Pancreas (tissue), 10 donors: ENCODE results near the gene CDYL2. TPM values are rescaled to one million over a fixed set of nuclear protein-coding genes. Genes with fewer than 3 reads are reported as not detected.

Source experiments
- ATAC-seq, 4 donors: fragments of 200-7000 bp; cut with Tn5 transposase; one replicate each; pipeline versions ENCODE4 v1.8.0 to v1.9.1; 2020; ENCODE audit warnings: mild to moderate bottlenecking in 4 of 4, moderate library complexity in 4 of 4
- DNase-seq, 6 donors: peaks; one replicate each; pipeline ENCODE4 v3.0.0-alpha.2; 2020
- FAIRE-seq: peaks from 2 replicates; lab custom pipeline; 2012; peaks lifted over from hg19 to GRCh38; lab: Jason Lieb, UNC
- H3K27ac ChIP-seq, 4 donors: fragments of 200-600 bp; sonication (generic); 1 replicate in 3 of 4; 2 replicates in 1 of 4; pipeline versions ENCODE4 v1.5.0 to v1.8.0; 2020
- H3K27me3 ChIP-seq, 4 donors: fragments of 200-600 bp; one replicate each; pipeline ENCODE4 v1.8.0; 2021
- H3K36me3 ChIP-seq, 3 donors: fragments of 200-600 bp; sonication (generic) in 1 of 3; one replicate each; pipeline versions ENCODE4 v1.5.0 to v1.8.0; 2020 to 2021
- H3K4me1 ChIP-seq, 3 donors: fragments of 200-600 bp; one replicate each; pipeline ENCODE4 v1.8.0; 2021
- H3K4me3 ChIP-seq, 4 donors: fragments of 200-600 bp; sonication (generic) in 2 of 4; one replicate each; pipeline versions ENCODE4 v1.5.0 to v1.8.0; 2020 to 2021
- H3K9me3 ChIP-seq, 4 donors: fragments of 200-600 bp; one replicate each; pipeline ENCODE4 v1.8.0; 2021
- CTCF ChIP-seq, 4 donors: fragments of 200-600 bp; sonication (generic) in 3 of 4; IDR thresholded peaks; one replicate each; pipeline versions ENCODE4 v1.5.0 to v1.8.0; 2021; ENCODE audit warnings: antibody characterized with exemption in 4 of 4
- WGBS, 2 donors: extraction: QIAGEN DNeasy Blood & Tissue Kit; methylation state at CpG; one replicate each; pipeline ENCODE4 v1.1.7; 2013; 5-methylcytosine and 5-hydroxymethylcytosine counted together
- intact Hi-C, 3 donors: fragments of 100-400 bp; cut with DNase I; formaldehyde crosslinking; loops; one replicate each; pipeline versions ENCODE4 v1.11.1 to v1.14.2; 2022
- polyA plus RNA-seq, 2 donors: library from polyadenylated mRNA; stranded (reverse); fragments of 200-250 nt; gene quantifications; one replicate each; pipeline ENCODE4 v1.2.3, GENCODE V29; 2013
- total RNA-seq, 6 donors: library from RNA; stranded (reverse); fragmentation: NEBNext Ultra II Directional in 4 of 6; extraction: Animal tissue kit (Norgen Biotek cat#: 25700) in 4 of 6; gene quantifications; one replicate each; pipeline versions ENCODE4 v1.2.1 to v1.2.4, GENCODE V29; 2021 to 2023
- donor health status: healthy with polysubstance abuse.
- donor health status: DM: no; HTN: no; CAD: no; lungs with moderate emphysema.
- donor health status: DM: no; HTN: no; CAD: no.
- donor health status: control.
- donor health status: control.
- donor health status: Bipolar disorder and iron deficiency.
- donor health status: DM: yes; HTN: yes; CAD: no.
- donor health status: DM: no; HTN: no; CAD: no.
- donor health status: DM: no; HTN: no; CAD: no.
- donor health status: DM: yes; HTN: yes; CAD: no.

Gene CDYL2
- total and polyA plus RNA-seq, 8 donors = 0.61 to 7.1 (median 3.1) TPM

DNA sequence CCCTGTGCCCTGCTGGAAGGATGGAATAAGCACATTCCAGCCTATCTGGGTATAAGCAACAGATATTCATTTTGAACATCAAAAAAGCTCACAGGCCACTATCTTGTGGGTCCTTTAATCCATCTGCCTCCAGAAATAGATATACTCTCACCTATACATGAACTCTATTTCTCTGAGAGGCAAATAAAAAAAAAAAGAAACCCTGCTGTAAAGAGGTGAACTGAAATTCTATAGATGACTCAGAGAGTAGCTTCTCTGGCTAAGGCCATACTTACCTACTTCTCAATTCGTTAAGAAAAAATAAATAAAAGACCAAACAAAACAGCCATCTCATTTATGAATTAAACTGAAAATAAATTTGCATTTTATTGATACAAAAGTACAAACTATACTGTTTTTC lies 177.3 kb downstream of the CDYL2 start:
- Histone ChIP-seq H3K9me3 (no peaks in the 10 kb centered on the region), H3K4me1 (no peaks in the 10 kb centered on the region), H3K36me3 (no peaks in the 10 kb centered on the region), H3K4me3 (no peak overlapping the region), H3K27me3 (no peaks in the 10 kb centered on the region), H3K27ac (no peak overlapping the region)
- 45 to 66% methylated on average over 1 of the region's 1 CpG for WGBS, 2 donors
- intact Hi-C loops = no loop called here
- DNase-seq = no peak
- no peak for FAIRE-seq
- ATAC-seq = no peak
- TF ChIP-seq CTCF (IDR thresholded peaks at IDR 0.05) = no peak

DNA sequence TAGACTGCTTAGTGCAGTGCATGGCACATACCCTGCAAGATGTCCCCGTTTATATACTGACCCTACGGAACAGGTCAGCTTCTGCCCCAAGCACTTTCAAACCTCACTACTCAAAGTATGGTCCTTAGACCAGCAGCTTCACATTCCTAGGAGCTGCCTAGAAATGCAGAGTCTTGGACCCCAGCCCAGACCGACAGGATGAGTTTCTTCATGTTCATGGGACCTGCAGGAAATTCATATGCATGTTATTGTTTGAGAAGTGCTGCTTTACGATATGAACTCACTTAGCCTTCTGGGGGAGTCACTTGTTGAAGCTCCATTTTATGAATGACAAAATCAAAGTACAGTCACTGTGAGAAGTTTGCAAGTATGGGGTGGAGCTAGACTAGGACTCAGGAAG lies 181.0 kb downstream of the CDYL2 start:
- DNase-seq = no peak
- no peaks in the 10 kb centered on the region for H3K9me3 ChIP-seq
- 84% methylated on average over 4 of the region's 4 CpGs for WGBS, 2 donors
- no peaks in the 10 kb centered on the region for H3K4me1 ChIP-seq
- no peak for ATAC-seq
- H3K4me3 ChIP-seq = no peak overlapping the region
- no peak overlapping the region for H3K27ac ChIP-seq
- TF ChIP-seq CTCF (IDR thresholded peaks at IDR 0.05) = no peak
- intact Hi-C loops = no loop called here
- FAIRE-seq = no peak
- H3K36me3 ChIP-seq = no peaks in the 10 kb centered on the region
- no peaks in the 10 kb centered on the region for H3K27me3 ChIP-seq

DNA sequence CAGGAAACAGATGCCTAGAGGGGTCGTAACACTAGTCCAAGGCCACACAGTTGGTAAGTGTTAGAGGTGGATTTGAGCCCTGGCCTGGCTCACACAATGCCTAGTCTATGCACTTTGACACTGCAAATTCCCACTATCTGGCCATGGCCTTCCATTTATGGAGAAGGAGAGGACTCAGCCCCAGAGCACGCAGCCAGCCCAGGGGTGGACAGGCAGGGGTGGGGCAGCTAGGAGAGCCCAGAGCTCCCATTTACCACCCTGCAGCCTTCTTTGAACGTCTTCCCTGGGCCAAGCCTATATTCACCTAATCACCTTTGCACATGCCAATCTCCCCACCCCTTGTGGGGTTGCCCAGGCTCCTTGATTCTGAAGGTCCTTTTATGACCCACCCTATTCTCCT lies 182.4 kb downstream of the CDYL2 start:
- 89 to 91% methylated on average over 3 of the region's 3 CpGs for WGBS, 2 donors
- no peak for TF ChIP-seq CTCF (IDR thresholded peaks at IDR 0.05)
- Histone ChIP-seq H3K4me1 (no peaks in the 10 kb centered on the region), H3K27me3 (no peaks in the 10 kb centered on the region), H3K4me3 (no peak overlapping the region), H3K27ac (no peak overlapping the region), H3K9me3 (no peaks in the 10 kb centered on the region), H3K36me3 (no peaks in the 10 kb centered on the region)
- FAIRE-seq (no peak), ATAC-seq (no peak), DNase-seq (no peak)
- intact Hi-C loops = no loop called here

DNA sequence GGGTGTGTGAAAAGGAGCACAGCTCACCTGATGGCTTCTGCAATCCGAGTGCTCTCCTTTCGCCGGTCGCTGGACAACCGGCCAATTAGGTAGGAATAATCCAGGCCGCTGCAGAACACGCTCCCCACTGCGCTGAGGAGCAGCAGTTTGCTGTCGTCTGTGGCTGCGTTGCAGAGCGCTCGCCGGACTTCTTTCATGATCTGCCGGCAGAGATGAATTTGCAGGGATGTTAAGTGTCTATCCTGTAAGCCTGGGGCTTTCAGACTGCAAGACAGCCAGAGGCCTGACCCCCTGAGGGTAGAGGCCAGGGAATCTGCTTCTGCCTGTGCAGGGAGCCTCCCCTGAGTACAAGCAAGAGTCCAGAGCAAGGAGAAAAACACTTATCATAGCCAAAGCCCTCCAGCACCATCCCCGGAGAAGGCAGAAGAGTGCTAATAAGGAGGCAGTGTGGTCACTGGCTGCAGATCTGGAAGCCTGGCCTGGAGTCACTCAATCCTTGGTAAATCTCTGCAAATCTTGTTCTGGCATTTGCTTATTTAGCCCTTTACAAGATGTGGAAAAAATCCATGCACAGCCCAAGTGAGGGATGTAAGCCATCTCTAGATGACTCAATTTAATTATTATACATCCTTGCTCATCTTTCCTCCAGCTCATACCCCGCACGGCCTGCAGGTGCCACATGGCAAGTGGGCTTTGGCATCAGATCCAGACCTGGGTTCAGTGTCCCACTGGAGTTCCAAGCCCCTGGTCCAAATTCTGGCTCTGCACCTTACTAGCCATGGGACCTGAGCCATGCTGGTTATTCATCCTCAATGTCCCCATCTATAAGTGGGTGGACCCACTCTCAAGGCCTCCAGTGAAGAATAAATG lies 183.4 kb downstream of the CDYL2 start:
- H3K9me3 ChIP-seq = no peaks in the 10 kb centered on the region
- no peak for FAIRE-seq
- intact Hi-C loops = no loop called here
- TF ChIP-seq CTCF (IDR thresholded peaks at IDR 0.05) = no peak
- H3K36me3 ChIP-seq = no peaks in the 10 kb centered on the region
- H3K27ac ChIP-seq = no peak overlapping the region
- no peak for DNase-seq
- no peak for ATAC-seq
- no peaks in the 10 kb centered on the region for H3K27me3 ChIP-seq
- 88 to 91% methylated on average over 17 of the region's 17 CpGs for WGBS, 2 donors
- H3K4me1 ChIP-seq = no peaks in the 10 kb centered on the region
- H3K4me3 ChIP-seq = no peak overlapping the region

- Histone ChIP-seq H3K27ac (no peak overlapping the region), H3K4me3 (no peak overlapping the region), H3K27me3 (no peaks in the 10 kb centered on the region), H3K4me1 (no peaks in the 10 kb centered on the region), H3K36me3 (no peaks in the 10 kb centered on the region), H3K9me3 (no peaks in the 10 kb centered on the region)
- no peak for ATAC-seq
- no peak for TF ChIP-seq CTCF (IDR thresholded peaks at IDR 0.05)
- 69 to 76% methylated on average over 4 of the region's 4 CpGs for WGBS, 2 donors
- no peak for DNase-seq
- intact Hi-C loops = no loop called here
- FAIRE-seq = no peak
Measured at GRCh38 chr16:80619824-80620223, 184.6 kb downstream of the CDYL2 start.
